B cell (primary cell): ENCODE results near the gene RBM33. TPM values are rescaled to one million over a fixed set of nuclear protein-coding genes. Genes with fewer than 3 reads are reported as not detected.

Experiments used
- ATAC-seq: fragments of 200-7000 bp; cut with Tn5 transposase; one replicate; pipeline ENCODE4 v1.10.0; 2021; ENCODE audit warnings: low read depth, mild to moderate bottlenecking, moderate number of reproducible peaks, moderate library complexity
- CTCF ChIA-PET: fragments of 350-600 bp; sonication (Branson Sonifier 250); formaldehyde crosslinking; loops from one replicate; lab custom pipeline; 2021; ENCODE audit warnings: antibody characterized with exemption, inconsistent platforms; lab: Charles Lee
- POLR2A ChIA-PET: fragments of 350-600 bp; sonication (Branson Sonifier 250); formaldehyde crosslinking; loops from one replicate; lab custom pipeline; 2021; ENCODE audit warnings: antibody characterized with exemption; lab: Charles Lee
- DNase-seq: peaks from one replicate; pipeline ENCODE4 v3.0.0; 2013
- H2AFZ ChIP-seq: 2 replicates; pipeline ENCODE4 v1.6.1; 2012; ENCODE audit warnings: mild to moderate bottlenecking, low read depth, low read length; ENCODE audit not compliant: insufficient read depth, poor library complexity, severe bottlenecking
- H3K27ac ChIP-seq, 2 donors: 1 replicate in 1 of 2; 2 replicates in 1 of 2; pipeline ENCODE4 v1.5.1; 2012 to 2013; ENCODE audit warnings: low read length in 2 of 2, mild to moderate bottlenecking in 2 of 2, moderate library complexity in 1 of 2
- H3K27me3 ChIP-seq, 4 experiments: fragments of 200-600 bp in 1 of 4; sonication (generic) in 1 of 4; replicated peaks in 1 of 4; 1 replicate in 2 of 4; 2 replicates in 2 of 4; pipeline versions ENCODE4 v1.6.1 to v1.7.0; 2013 to 2016; ENCODE audit warnings: low read length in 3 of 4, mild to moderate bottlenecking in 2 of 4, mixed read lengths in 1 of 4, moderate library complexity in 1 of 4; ENCODE audit not compliant: insufficient read depth in 4 of 4, control insufficient read depth in 3 of 4; ENCODE audit errors: control extremely low read depth in 1 of 4
- H3K36me3 ChIP-seq, 2 experiments: replicated peaks in 1 of 2; 1 replicate in 1 of 2; 2 replicates in 1 of 2; pipeline versions ENCODE4 v1.6.1 to v1.7.1; 2013; ENCODE audit warnings: low read length in 1 of 2; ENCODE audit not compliant: insufficient read depth in 2 of 2, control insufficient read depth in 1 of 2; ENCODE audit errors: control extremely low read depth in 1 of 2, extremely low read depth in 1 of 2
- H3K4me1 ChIP-seq, 2 donors: fragments of 200-600 bp in 1 of 2; sonication (generic) in 1 of 2; 1 replicate in 1 of 2; 2 replicates in 1 of 2; pipeline versions ENCODE4 v1.5.1 to v1.6.1; 2013 to 2017; ENCODE audit warnings: low read length in 2 of 2; ENCODE audit not compliant: control insufficient read depth in 2 of 2, insufficient read depth in 2 of 2
- H3K4me2 ChIP-seq: replicated peaks from 2 replicates; pipeline ENCODE3; 2012; ENCODE audit warnings: mild to moderate bottlenecking, low read depth, low read length; ENCODE audit not compliant: poor library complexity, severe bottlenecking
- H3K4me3 ChIP-seq, 5 experiments: fragments of 200-600 bp in 1 of 5; sonication (generic) in 1 of 5; 1 replicate in 3 of 5; 2 replicates in 2 of 5; pipeline versions ENCODE4 v1.5.1 to v1.7.0; 2011 to 2016; ENCODE audit warnings: low read length in 4 of 5, mild to moderate bottlenecking in 4 of 5, low read depth in 2 of 5, control low read depth in 1 of 5, moderate library complexity in 1 of 5; ENCODE audit not compliant: insufficient read depth in 1 of 5; ENCODE audit errors: control extremely low read depth in 1 of 5, extremely low read depth in 1 of 5
- H3K79me2 ChIP-seq: fragments of 200-600 bp; sonication (generic); one replicate; pipeline ENCODE4 v1.6.0; 2016; ENCODE audit warnings: low read length; ENCODE audit not compliant: control insufficient read depth, insufficient read depth
- H3K9ac ChIP-seq: fragments of 200-600 bp; sonication (generic); 2 replicates; pipeline ENCODE4 v1.6.1; 2017; ENCODE audit warnings: mild to moderate bottlenecking, low read length, moderate library complexity
- H3K9me3 ChIP-seq, 3 donors: one replicate each; pipeline versions ENCODE4 v1.6.1 to v1.7.1; 2013; ENCODE audit warnings: low read length in 2 of 3; ENCODE audit not compliant: control insufficient read depth in 2 of 3, insufficient read depth in 1 of 3; ENCODE audit errors: control extremely low read depth in 1 of 3
- H4K20me1 ChIP-seq: 2 replicates; pipeline ENCODE4 v1.6.0; 2012; ENCODE audit warnings: mild to moderate bottlenecking, low read length; ENCODE audit not compliant: insufficient read depth, control insufficient read depth, poor library complexity, severe bottlenecking
- H3K27ac Mint-ChIP-seq: one replicate; pipeline ENCODE4 v1.8.0; 2021; ENCODE audit warnings: mixed read lengths
- H3K27me3 Mint-ChIP-seq: one replicate; pipeline ENCODE4 v1.8.0; 2021; ENCODE audit warnings: mixed read lengths
- H3K4me1 Mint-ChIP-seq: one replicate; pipeline ENCODE4 v1.8.0; 2021; ENCODE audit warnings: mixed read lengths
- H3K4me3 Mint-ChIP-seq: one replicate; pipeline ENCODE4 v1.8.0; 2021; ENCODE audit warnings: mixed read lengths
- H3K9me3 Mint-ChIP-seq: one replicate; pipeline ENCODE4 v1.8.0; 2022; ENCODE audit warnings: mixed read lengths; ENCODE audit not compliant: insufficient read depth
- CTCF ChIP-seq: fragments of 200-600 bp; IDR thresholded peaks from one replicate; pipeline ENCODE4 v1.8.0; 2022; ENCODE audit warnings: antibody characterized with exemption, mild to moderate bottlenecking
- EZH2 ChIP-seq: IDR thresholded peaks from 2 replicates; pipeline ENCODE4 v1.6.1; 2012; ENCODE audit warnings: borderline replicate concordance, low read depth, mild to moderate bottlenecking, moderate library complexity, low read length; ENCODE audit not compliant: insufficient read depth, poor library complexity, severe bottlenecking
- WGBS: methylation state at CpG from one replicate; pipeline ENCODE4 v1.1.5; 2013; ENCODE audit warnings: missing lambda C conversion rate; ENCODE audit not compliant: insufficient coverage; 5-methylcytosine and 5-hydroxymethylcytosine counted together
- intact Hi-C: fragments of 100-400 bp; cut with micrococcal nuclease; formaldehyde crosslinking; loops from one replicate; pipeline ENCODE4 v1.10.0; 2022
- polyA plus RNA-seq: library from polyadenylated mRNA; depleted of rRNA; stranded (reverse); fragments of >200 nt; gene quantifications from 2 replicates; pipeline ENCODE4 v1.2.3, GENCODE V29; 2012
- total RNA-seq, 2 donors: library from RNA; stranded (reverse); fragments of 120-200 nt in 1 of 2; gene quantifications; 1 replicate in 1 of 2; 2 replicates in 1 of 2; pipeline versions ENCODE4 v1.2.3 to v1.2.4, GENCODE V29; 2013 to 2022

RBM33 gene
- total and polyA plus RNA-seq, 2 donors (not counting 1 experiment from before 2014, with no cell fraction given), result 33.5 to 189 TPM

GRCh38 chr7:155635817-155636216, 8.6 kb upstream of the RBM33 start:
- Mint-ChIP-seq H3K9me3 (peaks cover 10% of the 10 kb centered on the region), H3K27ac (no peak overlapping the region), H3K4me1 (peaks cover 13% of the 10 kb centered on the region), H3K27me3 (no peaks in the 10 kb centered on the region), H3K4me3 (no peak overlapping the region)
- Histone ChIP-seq H3K9ac (no peak overlapping the region), H3K27me3 (no peaks in the 10 kb centered on the region), H3K27ac (no peak overlapping the region), H3K9me3 (peaks cover 2 to 13% (median 8%) of the 10 kb centered on the region in 3 donors), H3K79me2 (no peaks in the 10 kb centered on the region), H4K20me1 (no peaks in the 10 kb centered on the region), H3K4me3 (no peak overlapping the region), H3K4me2 (no peak overlapping the region), H2AFZ (no peak overlapping the region), H3K36me3 (no peaks in the 10 kb centered on the region), H3K4me1 (peaks cover 11 to 12% of the 10 kb centered on the region in 2 donors)
- intact Hi-C loops, result no loop called here
- WGBS, result 100% methylated on average over 1 of the region's 3 CpGs
- CTCF ChIA-PET, result interaction anchor here (1.3 kb wide), 1 partner anchor 8 kb away, joined by 7 read pairs; the partner anchor contains the start of gene RBM33
- POLR2A ChIA-PET, result interaction anchor here (0.6 kb wide), 1 partner anchor 16 kb away, joined by 7 read pairs; no protein-coding TSS in a partner anchor
- no peak for TF ChIP-seq CTCF
- TF ChIP-seq EZH2, result no peak
- DNase-seq (no peak), ATAC-seq (no peak)

- no CpG with 5 or more reads among the region's 4 CpGs for WGBS
- peaks cover 14% of the 10 kb centered on the region for H3K4me1 Mint-ChIP-seq
- H3K9me3 ChIP-seq, result peaks cover 2 to 10% (median 8%) of the 10 kb centered on the region in 3 donors
- H3K4me1 ChIP-seq, result peaks cover 11 to 12% of the 10 kb centered on the region in 2 donors
- no peak overlapping the region for H2AFZ ChIP-seq
- H3K27me3 Mint-ChIP-seq, result no peaks in the 10 kb centered on the region
- ATAC-seq, result no peak
- intact Hi-C loops, result no loop called here
- H3K27ac Mint-ChIP-seq, result no peak overlapping the region
- CTCF ChIA-PET, result no interaction called here
- H3K36me3 ChIP-seq, result peaks cover 1 to 2% of the 10 kb centered on the region in 2 experiments
- H4K20me1 ChIP-seq, result no peaks in the 10 kb centered on the region
- peaks cover 10% of the 10 kb centered on the region for H3K9me3 Mint-ChIP-seq
- DNase-seq, result no peak
- H3K9ac ChIP-seq, result no peak overlapping the region
- H3K79me2 ChIP-seq, result no peaks in the 10 kb centered on the region
- H3K4me2 ChIP-seq, result no peak overlapping the region
- no peak overlapping the region for H3K4me3 Mint-ChIP-seq
- no peak overlapping the region for H3K4me3 ChIP-seq
- POLR2A ChIA-PET, result no interaction called here
- H3K27ac ChIP-seq, result no peak overlapping the region
- no peaks in the 10 kb centered on the region for H3K27me3 ChIP-seq
- TF ChIP-seq CTCF (no peak), EZH2 (no peak)
Measured at GRCh38 chr7:155637155-155637554, 7.3 kb upstream of the RBM33 start.
